Upper lobe of left lung (tissue), 4 donors: Measurements from ENCODE around the gene SFMBT1.

Experiments
- CTCF ChIP-seq, 6 experiments: fragments of 450-650 bp in 4 of 6; fragments of 200-600 bp in 2 of 6; sonication (generic) in 2 of 6; IDR thresholded peaks; one replicate each; pipeline ENCODE4 v1.5.1; 2016 to 2019; ENCODE audit warnings: antibody characterized with exemption in 6 of 6
- POLR2AphosphoS5 ChIP-seq, 2 donors: sonication (generic); formaldehyde crosslinking; IDR thresholded peaks; one replicate each; pipeline ENCODE4 v1.5.1; 2017; ENCODE audit warnings: antibody characterized with exemption in 2 of 2

GRCh38 chr3:53092942-53093341 is 47.1 kb upstream of the SFMBT1 start:
- TF ChIP-seq POLR2AphosphoS5 (IDR thresholded peaks at IDR 0.05) (no peak), CTCF (IDR thresholded peaks at IDR 0.05) (no peak)
